GM12801 (cell line): ENCODE data around the gene CDC42SE2.

Source experiments
- TF ChIP-seq, protein P1 (sequence below): IDR thresholded peaks from one replicate; pipeline ENCODE4 v1.5.1; 2011; ENCODE audit warnings: control low read depth; ENCODE audit not compliant: insufficient read length; ENCODE audit errors: extremely low read depth

The CDC42SE2 gene

DNA sequence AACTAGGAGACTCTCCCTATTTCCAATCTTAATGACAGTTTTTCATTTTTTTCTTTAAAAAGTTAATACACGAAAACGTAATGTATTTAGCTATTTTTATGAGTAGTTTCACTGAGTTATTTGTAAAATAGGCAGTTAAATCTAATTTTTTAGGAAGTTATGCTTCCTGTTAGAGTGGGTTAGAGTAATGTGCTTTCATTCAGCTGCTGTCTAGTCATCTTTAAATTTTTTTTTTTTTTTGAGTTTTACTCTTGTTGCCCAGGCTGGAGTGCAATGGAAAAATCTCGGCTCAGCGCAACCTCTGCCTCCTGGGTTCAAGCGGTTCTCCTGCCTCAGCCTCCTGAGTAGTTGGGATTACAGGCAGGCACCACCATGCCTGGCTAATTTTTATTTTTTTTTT lies 34.0 kb downstream of the CDC42SE2 start:
- TF ChIP-seq, protein P1, sequence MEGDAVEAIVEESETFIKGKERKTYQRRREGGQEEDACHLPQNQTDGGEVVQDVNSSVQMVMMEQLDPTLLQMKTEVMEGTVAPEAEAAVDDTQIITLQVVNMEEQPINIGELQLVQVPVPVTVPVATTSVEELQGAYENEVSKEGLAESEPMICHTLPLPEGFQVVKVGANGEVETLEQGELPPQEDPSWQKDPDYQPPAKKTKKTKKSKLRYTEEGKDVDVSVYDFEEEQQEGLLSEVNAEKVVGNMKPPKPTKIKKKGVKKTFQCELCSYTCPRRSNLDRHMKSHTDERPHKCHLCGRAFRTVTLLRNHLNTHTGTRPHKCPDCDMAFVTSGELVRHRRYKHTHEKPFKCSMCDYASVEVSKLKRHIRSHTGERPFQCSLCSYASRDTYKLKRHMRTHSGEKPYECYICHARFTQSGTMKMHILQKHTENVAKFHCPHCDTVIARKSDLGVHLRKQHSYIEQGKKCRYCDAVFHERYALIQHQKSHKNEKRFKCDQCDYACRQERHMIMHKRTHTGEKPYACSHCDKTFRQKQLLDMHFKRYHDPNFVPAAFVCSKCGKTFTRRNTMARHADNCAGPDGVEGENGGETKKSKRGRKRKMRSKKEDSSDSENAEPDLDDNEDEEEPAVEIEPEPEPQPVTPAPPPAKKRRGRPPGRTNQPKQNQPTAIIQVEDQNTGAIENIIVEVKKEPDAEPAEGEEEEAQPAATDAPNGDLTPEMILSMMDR, result no peak

DNA sequence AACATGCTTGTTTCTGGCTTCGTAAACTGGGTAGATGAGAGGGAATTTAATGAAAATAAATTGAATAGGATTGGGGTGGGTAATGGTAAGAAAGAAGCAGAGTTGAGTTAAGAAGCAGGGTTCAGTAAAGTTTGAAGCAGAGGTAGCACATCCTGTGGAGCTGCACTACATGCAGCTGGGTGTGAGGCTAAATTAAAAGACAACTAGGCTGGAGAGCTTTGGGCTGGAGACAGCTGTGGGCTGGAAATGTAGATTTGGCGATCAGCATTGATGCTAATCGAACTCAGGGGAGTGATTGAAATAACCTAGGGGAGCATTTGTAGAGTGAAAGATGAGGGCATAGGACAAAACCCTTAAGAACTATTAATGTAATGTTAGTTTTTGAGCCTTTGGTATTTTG lies 35.6 kb downstream of the CDC42SE2 start:
- TF ChIP-seq, protein P1, result no peak

DNA sequence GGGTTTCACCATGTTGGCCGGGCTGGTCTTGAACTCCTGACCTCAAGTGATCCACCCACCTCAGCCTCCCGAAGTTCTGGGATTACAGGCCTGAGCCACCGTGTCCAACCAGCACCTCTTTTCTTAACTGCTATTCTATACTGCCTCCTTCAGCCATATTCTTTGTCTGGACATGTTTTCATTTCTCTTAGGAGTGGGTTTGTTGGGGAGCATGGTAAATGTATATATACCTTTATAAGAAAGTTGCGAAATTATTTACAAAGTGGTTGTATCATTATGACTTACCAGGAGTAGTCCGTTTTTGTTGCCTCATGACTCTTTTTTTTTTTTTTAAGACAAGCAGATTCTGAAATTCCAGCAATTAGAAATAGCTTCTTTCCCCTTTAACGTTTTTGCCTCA lies 38.7 kb downstream of the CDC42SE2 start:
- TF ChIP-seq, protein P1, result no peak

DNA sequence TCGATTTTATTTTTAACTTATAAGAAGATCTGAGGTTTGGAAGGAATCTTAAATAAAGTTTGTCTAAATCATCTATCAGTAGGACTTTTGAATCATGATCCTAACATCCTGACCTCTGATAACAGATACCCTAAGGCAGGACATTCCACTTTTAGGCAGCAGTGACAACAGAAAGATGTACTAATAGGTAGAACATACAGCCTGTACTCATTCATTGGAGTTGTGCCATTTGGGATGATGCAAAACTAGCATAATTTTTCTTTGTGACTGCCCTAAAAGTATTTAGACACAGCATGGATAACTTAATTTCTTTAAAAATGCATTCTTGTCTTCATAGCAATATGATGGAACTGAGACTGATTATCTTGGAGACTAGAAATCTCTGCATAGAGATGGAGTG lies 39.7 kb downstream of the CDC42SE2 start:
- TF ChIP-seq, protein P1, result no peak

DNA sequence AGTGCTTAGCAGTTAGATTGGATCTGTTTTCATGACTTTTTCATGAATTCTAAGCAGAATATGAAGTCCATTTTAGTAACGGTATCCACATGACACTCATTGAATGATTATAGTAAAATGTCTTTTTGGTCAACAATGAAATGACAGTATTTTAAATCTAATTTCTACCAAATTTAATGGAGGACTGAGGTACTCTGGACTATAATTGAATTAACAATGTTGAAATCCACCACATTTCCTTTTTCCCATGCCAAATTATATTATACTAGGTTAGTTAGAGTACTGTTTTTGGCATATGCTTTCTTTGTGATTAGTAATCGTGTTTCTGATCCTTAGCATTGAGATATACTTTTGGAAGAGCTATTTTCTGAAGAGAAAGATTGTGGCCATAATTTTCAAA lies 40.6 kb downstream of the CDC42SE2 start:
- TF ChIP-seq, protein P1, result no peak

DNA sequence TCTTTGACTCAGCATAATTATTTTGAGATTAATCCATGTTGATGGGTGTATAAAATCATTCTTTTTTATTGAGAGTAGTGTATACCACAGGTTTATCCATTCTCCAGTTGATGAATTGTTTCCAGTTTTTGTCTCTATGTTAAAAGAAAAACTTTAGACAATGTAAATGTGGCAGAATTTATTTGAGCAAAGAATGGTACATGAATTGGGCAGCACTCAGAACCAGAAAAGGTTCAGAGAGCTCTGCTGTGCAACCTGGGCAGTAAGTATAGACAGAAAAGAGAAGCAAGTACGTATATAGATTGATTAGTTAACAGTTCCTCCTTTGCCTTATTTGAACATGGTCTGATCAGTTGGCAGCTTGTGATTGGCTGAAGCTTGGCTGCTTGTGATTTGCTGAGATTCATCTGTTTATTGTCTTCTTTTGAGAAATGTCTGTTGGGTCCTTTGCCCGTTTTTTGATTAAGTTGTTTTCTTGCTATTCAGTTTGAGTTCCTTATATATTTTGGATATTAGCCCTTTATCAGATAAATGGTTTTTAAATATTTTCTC lies 41.4 kb downstream of the CDC42SE2 start:
- TF ChIP-seq, protein P1, result no peak

DNA sequence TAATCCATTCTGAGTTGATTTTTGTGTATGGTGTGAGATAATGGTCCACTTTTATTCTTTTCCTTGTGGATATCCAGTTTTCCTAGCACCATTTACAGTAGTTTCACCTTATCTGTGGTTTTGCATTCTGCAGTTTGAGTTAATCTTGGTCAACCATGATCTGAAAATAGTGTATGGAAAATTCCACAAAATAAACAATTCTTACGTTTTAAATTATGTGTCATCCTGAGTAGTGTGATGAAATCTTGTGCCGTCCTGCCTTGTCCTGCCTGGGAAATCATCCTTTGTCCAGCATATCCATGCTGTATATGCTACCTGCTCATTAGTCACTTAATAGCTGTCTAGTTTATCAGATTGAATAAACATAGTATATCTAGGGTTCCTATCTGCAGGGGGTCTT lies 42.1 kb downstream of the CDC42SE2 start:
- TF ChIP-seq, protein P1, result no peak
